HCT116 (cell line): ENCODE results near the gene ADGRD1.

Experiments
- EGR1 ChIP-seq: IDR thresholded peaks from 2 replicates; pipeline ENCODE4 v1.6.1; 2012; ENCODE audit warnings: low read depth
- EZH2 ChIP-seq: fragments of 200-600 bp; sonication (generic); IDR thresholded peaks from 2 replicates; pipeline ENCODE4 v1.6.1; 2017; ENCODE audit warnings: antibody characterized with exemption, mixed run types
- EZH2phosphoT487 ChIP-seq: fragments of 200-600 bp; IDR thresholded peaks from 2 replicates; pipeline ENCODE4 v1.6.1; 2018; ENCODE audit warnings: antibody characterized with exemption, borderline replicate concordance
- JUND ChIP-seq: IDR thresholded peaks from 2 replicates; pipeline ENCODE4 v1.6.1; 2012
- POLR2A ChIP-seq: IDR thresholded peaks from 2 replicates; pipeline ENCODE4 v1.7.0; 2011; ENCODE audit warnings: borderline replicate concordance; ENCODE audit not compliant: insufficient read depth, insufficient read length; ENCODE audit errors: extremely low read depth
- SIN3A ChIP-seq: IDR thresholded peaks from 2 replicates; pipeline ENCODE4 v1.6.1; 2012; ENCODE audit warnings: low read depth
- ZFX ChIP-seq: fragments of 450-650 bp; IDR thresholded peaks from 2 replicates; pipeline ENCODE4 v1.6.1; 2017
- ZNF274 ChIP-seq: fragments of 200-500 bp; sonication (Bioruptor generic); IDR thresholded peaks from 2 replicates; pipeline ENCODE4 v1.6.1; 2014; ENCODE audit warnings: mild to moderate bottlenecking, low read depth, low read length, inconsistent platforms
- TF ChIP-seq, protein P1 (sequence below): IDR thresholded peaks from 2 replicates; pipeline ENCODE4 v1.6.1; 2012
- TF ChIP-seq, protein P2 (sequence below), 3 experiments: fragments of 200-600 bp in 1 of 3; sonication (generic) in 1 of 3; IDR thresholded peaks in 2 of 3; conservative IDR thresholded peaks in 1 of 3; 2 replicates each; pipeline ENCODE4 v1.5.1; 2012 to 2017; ENCODE audit warnings: low read depth in 2 of 3, low read length in 2 of 3, antibody characterized with exemption in 1 of 3, borderline replicate concordance in 1 of 3, control low read depth in 1 of 3, mild to moderate bottlenecking in 1 of 3, mixed read lengths in 1 of 3, mixed run types in 1 of 3, moderate library complexity in 1 of 3; ENCODE audit not compliant: insufficient read depth in 1 of 3
- TF ChIP-seq, protein P3 (sequence below): IDR thresholded peaks from 2 replicates; pipeline ENCODE4 v1.6.1; 2012; ENCODE audit warnings: low read depth
- TF ChIP-seq, protein P4 (sequence below): IDR thresholded peaks from 2 replicates; pipeline ENCODE4 v1.6.1; 2012

DNA sequence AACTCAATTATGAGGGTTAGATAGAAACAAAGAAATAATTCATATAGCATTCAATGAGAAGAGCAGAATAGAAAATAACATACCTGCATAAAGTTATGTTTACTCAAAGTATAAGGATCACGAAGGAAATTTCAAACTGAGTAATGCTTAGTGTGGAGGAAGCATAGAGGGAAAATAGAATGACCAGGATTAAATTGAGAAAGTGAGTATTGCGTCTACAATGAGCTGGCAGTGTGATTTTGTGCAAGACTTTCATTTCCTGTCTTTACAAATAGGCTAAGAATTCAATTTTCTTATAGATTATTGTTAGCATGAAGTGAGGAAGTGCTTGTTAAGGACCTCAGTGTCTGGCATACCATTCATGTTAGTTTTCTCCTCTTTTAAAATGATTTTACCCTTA lies 12.0 kb downstream of the ADGRD1 start:
- TF ChIP-seq, protein P1, sequence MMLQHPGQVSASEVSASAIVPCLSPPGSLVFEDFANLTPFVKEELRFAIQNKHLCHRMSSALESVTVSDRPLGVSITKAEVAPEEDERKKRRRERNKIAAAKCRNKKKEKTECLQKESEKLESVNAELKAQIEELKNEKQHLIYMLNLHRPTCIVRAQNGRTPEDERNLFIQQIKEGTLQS: no peak
- TF ChIP-seq, protein P2, sequence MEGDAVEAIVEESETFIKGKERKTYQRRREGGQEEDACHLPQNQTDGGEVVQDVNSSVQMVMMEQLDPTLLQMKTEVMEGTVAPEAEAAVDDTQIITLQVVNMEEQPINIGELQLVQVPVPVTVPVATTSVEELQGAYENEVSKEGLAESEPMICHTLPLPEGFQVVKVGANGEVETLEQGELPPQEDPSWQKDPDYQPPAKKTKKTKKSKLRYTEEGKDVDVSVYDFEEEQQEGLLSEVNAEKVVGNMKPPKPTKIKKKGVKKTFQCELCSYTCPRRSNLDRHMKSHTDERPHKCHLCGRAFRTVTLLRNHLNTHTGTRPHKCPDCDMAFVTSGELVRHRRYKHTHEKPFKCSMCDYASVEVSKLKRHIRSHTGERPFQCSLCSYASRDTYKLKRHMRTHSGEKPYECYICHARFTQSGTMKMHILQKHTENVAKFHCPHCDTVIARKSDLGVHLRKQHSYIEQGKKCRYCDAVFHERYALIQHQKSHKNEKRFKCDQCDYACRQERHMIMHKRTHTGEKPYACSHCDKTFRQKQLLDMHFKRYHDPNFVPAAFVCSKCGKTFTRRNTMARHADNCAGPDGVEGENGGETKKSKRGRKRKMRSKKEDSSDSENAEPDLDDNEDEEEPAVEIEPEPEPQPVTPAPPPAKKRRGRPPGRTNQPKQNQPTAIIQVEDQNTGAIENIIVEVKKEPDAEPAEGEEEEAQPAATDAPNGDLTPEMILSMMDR (IDR thresholded peaks at IDR 0.05 in 2 of 3, conservative IDR thresholded peaks at IDR 0.05 in 1 of 3; ENCODE audit: borderline replicate concordance in 1 of 3, insufficient read depth in 1 of 3, low read depth in 2 of 3, low read length in 2 of 3): no peak
- TF ChIP-seq POLR2A (no peak), EZH2phosphoT487 (no peak), JUND (no peak), EGR1 (no peak), EZH2 (no peak), SIN3A (no peak), ZNF274 (no peak), ZFX (no peak)
- TF ChIP-seq, protein P3, sequence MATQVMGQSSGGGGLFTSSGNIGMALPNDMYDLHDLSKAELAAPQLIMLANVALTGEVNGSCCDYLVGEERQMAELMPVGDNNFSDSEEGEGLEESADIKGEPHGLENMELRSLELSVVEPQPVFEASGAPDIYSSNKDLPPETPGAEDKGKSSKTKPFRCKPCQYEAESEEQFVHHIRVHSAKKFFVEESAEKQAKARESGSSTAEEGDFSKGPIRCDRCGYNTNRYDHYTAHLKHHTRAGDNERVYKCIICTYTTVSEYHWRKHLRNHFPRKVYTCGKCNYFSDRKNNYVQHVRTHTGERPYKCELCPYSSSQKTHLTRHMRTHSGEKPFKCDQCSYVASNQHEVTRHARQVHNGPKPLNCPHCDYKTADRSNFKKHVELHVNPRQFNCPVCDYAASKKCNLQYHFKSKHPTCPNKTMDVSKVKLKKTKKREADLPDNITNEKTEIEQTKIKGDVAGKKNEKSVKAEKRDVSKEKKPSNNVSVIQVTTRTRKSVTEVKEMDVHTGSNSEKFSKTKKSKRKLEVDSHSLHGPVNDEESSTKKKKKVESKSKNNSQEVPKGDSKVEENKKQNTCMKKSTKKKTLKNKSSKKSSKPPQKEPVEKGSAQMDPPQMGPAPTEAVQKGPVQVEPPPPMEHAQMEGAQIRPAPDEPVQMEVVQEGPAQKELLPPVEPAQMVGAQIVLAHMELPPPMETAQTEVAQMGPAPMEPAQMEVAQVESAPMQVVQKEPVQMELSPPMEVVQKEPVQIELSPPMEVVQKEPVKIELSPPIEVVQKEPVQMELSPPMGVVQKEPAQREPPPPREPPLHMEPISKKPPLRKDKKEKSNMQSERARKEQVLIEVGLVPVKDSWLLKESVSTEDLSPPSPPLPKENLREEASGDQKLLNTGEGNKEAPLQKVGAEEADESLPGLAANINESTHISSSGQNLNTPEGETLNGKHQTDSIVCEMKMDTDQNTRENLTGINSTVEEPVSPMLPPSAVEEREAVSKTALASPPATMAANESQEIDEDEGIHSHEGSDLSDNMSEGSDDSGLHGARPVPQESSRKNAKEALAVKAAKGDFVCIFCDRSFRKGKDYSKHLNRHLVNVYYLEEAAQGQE: no peak
- TF ChIP-seq, protein P4, sequence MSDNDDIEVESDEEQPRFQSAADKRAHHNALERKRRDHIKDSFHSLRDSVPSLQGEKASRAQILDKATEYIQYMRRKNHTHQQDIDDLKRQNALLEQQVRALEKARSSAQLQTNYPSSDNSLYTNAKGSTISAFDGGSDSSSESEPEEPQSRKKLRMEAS: no peak
